GM12878 (cell line): ENCODE results near the gene PROX1. TPM values are rescaled to one million over a fixed set of nuclear protein-coding genes. Genes with fewer than 3 reads are reported as not detected.

ENCODE experiments used
- ATAC-seq: fragments of 200-7000 bp; cut with Tn5 transposase; 3 replicates; pipeline ENCODE4 v1.9.1; 2020; ENCODE audit warnings: mild to moderate bottlenecking, moderate library complexity
- BruUV-seq: library from RNA; stranded (reverse); fragments of 400-500 nt; replicated peaks from 2 replicates; lab custom pipeline; 2021; lab: Mats Ljungman, UMichigan
- CTCF ChIA-PET: fragments of 300-600 bp; sonication (Branson Sonifier 250); formaldehyde crosslinking; extraction: SDS; loops from one replicate; lab custom pipeline; 2021; ENCODE audit warnings: inconsistent platforms; lab: Yijun Ruan, JAX
- POLR2A ChIA-PET: fragments of 350-600 bp; formaldehyde crosslinking; extraction: SDS; loops from one replicate; lab custom pipeline; 2021; ENCODE audit warnings: inconsistent platforms; lab: Charles Lee
- RAD21 ChIA-PET: fragments of 300-600 bp; sonication (Branson Sonifier 250); formaldehyde crosslinking; loops from one replicate; lab custom pipeline; 2023; ENCODE audit warnings: antibody characterized with exemption; ENCODE audit not compliant: unreplicated experiment; lab: Charles Lee
- SMC1A ChIA-PET: fragments of 300-600 bp; sonication (Branson Sonifier 250); formaldehyde crosslinking; loops from one replicate; lab custom pipeline; 2023; ENCODE audit not compliant: unreplicated experiment, uncharacterized antibody; lab: Charles Lee
- DNase-seq: peaks from one replicate; pipeline ENCODE4 v3.0.0-alpha.2; 2011; ENCODE audit warnings: low read depth, low spot score
- FAIRE-seq: peaks from 3 replicates; lab custom pipeline; 2011; peaks lifted over from hg19 to GRCh38; lab: Jason Lieb, UNC
- H2AFZ ChIP-seq: 2 replicates; pipeline ENCODE4 v1.6.0; 2011; ENCODE audit warnings: low read depth, low read length, control low read depth; ENCODE audit not compliant: control insufficient read depth
- H3K27ac ChIP-seq: 2 replicates; pipeline ENCODE4 v1.5.1; 2011; ENCODE audit warnings: control low read depth; ENCODE audit not compliant: control insufficient read depth, insufficient read depth
- H3K27me3 ChIP-seq, 2 experiments: replicated peaks in 1 of 2; 2 replicates each; pipeline versions ENCODE4 v1.6.0 to v1.6.1; 2011; ENCODE audit warnings: low read length in 1 of 2; ENCODE audit not compliant: control insufficient read depth in 2 of 2, insufficient read depth in 2 of 2
- H3K36me3 ChIP-seq, 2 experiments: 2 replicates each; pipeline ENCODE4 v1.5.1; 2011; ENCODE audit warnings: low read length in 1 of 2; ENCODE audit not compliant: control insufficient read depth in 2 of 2, insufficient read depth in 2 of 2
- H3K4me1 ChIP-seq: 2 replicates; pipeline ENCODE4 v1.6.1; 2011; ENCODE audit warnings: mild to moderate bottlenecking, low read length, moderate library complexity, mixed read lengths; ENCODE audit not compliant: control insufficient read depth, insufficient read depth
- H3K4me2 ChIP-seq: 2 replicates; pipeline ENCODE4 v1.6.0; 2011; ENCODE audit warnings: control low read depth; ENCODE audit not compliant: control insufficient read depth, insufficient read depth
- H3K4me3 ChIP-seq: fragments of 200-600 bp; sonication (generic); 2 replicates; pipeline ENCODE4 v1.5.1; 2016
- H3K79me2 ChIP-seq: 2 replicates; pipeline ENCODE4 v1.6.0; 2011; ENCODE audit warnings: low read length; ENCODE audit not compliant: control insufficient read depth, insufficient read depth
- H3K9ac ChIP-seq: 2 replicates; pipeline ENCODE4 v1.8.0; 2011; ENCODE audit warnings: low read length, control low read depth, mixed read lengths; ENCODE audit not compliant: control insufficient read depth, insufficient read depth
- H3K9me3 ChIP-seq: replicated peaks from 3 replicates; pipeline ENCODE4 v1.5.1; 2011; ENCODE audit warnings: mild to moderate bottlenecking, low read length; ENCODE audit not compliant: control insufficient read depth, insufficient read depth
- H4K20me1 ChIP-seq: 2 replicates; pipeline ENCODE4 v1.6.0; 2011; ENCODE audit not compliant: control insufficient read depth, insufficient read depth
- ATF7 ChIP-seq: fragments of 450-650 bp; IDR thresholded peaks from 2 replicates; pipeline ENCODE4 v1.6.1; 2016; ENCODE audit warnings: low read depth, mild to moderate bottlenecking
- IKZF1 ChIP-seq: fragments of 450-650 bp; conservative IDR thresholded peaks from 2 replicates; pipeline ENCODE4 v1.6.1; 2017; ENCODE audit warnings: antibody characterized with exemption, mild to moderate bottlenecking
- IKZF2 ChIP-seq, 2 experiments: fragments of 450-650 bp; IDR thresholded peaks; 2 replicates each; pipeline ENCODE4 v1.6.1; 2017; ENCODE audit warnings: mild to moderate bottlenecking in 2 of 2, moderate library complexity in 2 of 2
- MEF2B ChIP-seq: fragments of 450-650 bp; IDR thresholded peaks from 2 replicates; pipeline ENCODE4 v1.6.1; 2018; ENCODE audit warnings: mild to moderate bottlenecking, moderate library complexity; ENCODE audit not compliant: partially characterized antibody, poor library complexity, severe bottlenecking
- PAX5 ChIP-seq: IDR thresholded peaks from 2 replicates; pipeline ENCODE4 v1.6.1; 2011; ENCODE audit warnings: low read depth, low read length, borderline replicate concordance
- POLR2AphosphoS2 ChIP-seq: IDR thresholded peaks from 2 replicates; pipeline ENCODE4 v1.6.1; 2011; ENCODE audit warnings: low read depth, mild to moderate bottlenecking, low read length, improper control_type of control experiment, moderate library complexity
- TCF3 ChIP-seq: IDR thresholded peaks from 2 replicates; pipeline ENCODE4 v1.6.1; 2012; ENCODE audit warnings: low read depth, mild to moderate bottlenecking, low read length, borderline replicate concordance; ENCODE audit not compliant: insufficient read depth
- ZNF24 ChIP-seq: fragments of 450-650 bp; IDR thresholded peaks from 2 replicates; pipeline ENCODE4 v1.6.1; 2017; ENCODE audit warnings: antibody characterized with exemption, mild to moderate bottlenecking
- ZZZ3 ChIP-seq: IDR thresholded peaks from 2 replicates; pipeline ENCODE4 v1.6.1; 2011; ENCODE audit warnings: low read depth; ENCODE audit not compliant: control insufficient read depth, insufficient read length
- WGBS: methylation state at CpG from one replicate; pipeline ENCODE4 v1.1.6; 2016; ENCODE audit warnings: low lambda C conversion rate; ENCODE audit not compliant: insufficient replicate concordance, insufficient coverage; ENCODE audit errors: missing lambda C conversion rate; 5-methylcytosine and 5-hydroxymethylcytosine counted together
- in situ Hi-C: fragments of 300-500 bp; cut with MboI; formaldehyde crosslinking; loops from 9 replicates; pipeline ENCODE4 v1.14.3; 2018; ENCODE audit warnings: mixed read lengths
- intact Hi-C: fragments of 100-400 bp; cut with micrococcal nuclease; formaldehyde crosslinking; loops from one replicate; pipeline ENCODE4 v1.14.2; 2022; ENCODE audit not compliant: unreplicated experiment
- polyA plus RNA-seq, 11 experiments: library from polyadenylated mRNA; depleted of rRNA in 4 of 11; unstranded in 6 of 11; stranded (reverse) in 5 of 11; fragments of >200 nt; fragmentation: Nextera tagmentation in 4 of 11; fragmentation: Illumina TruSeq in 1 of 11; extraction: Ambion mirVana in 4 of 11; extraction: Trizol in 1 of 11; gene quantifications; 1 replicate in 1 of 11; 2 replicates in 10 of 11; pipeline versions ENCODE4 v1.2.1 to v1.2.3, GENCODE V29; 2011 to 2016; ENCODE audit warnings: inconsistent platforms in 2 of 11, missing spikeins in 2 of 11, low read depth in 1 of 11
- total RNA-seq, 4 experiments: library from RNA; depleted of rRNA in 3 of 4; stranded (reverse); fragments of >200 nt in 3 of 4; fragmentation: Illumina TruSeq in 1 of 4; extraction: Trizol in 1 of 4; gene quantifications; 2 replicates each; pipeline versions ENCODE4 v1.2.1 to v1.2.3, GENCODE V29; 2013 to 2021
- TF ChIP-seq, protein P1 (sequence below): IDR thresholded peaks from 2 replicates; pipeline ENCODE4 v1.6.1; 2012; ENCODE audit warnings: mild to moderate bottlenecking, low read depth, low read length
- TF ChIP-seq, protein P2 (sequence below): IDR thresholded peaks from 2 replicates; pipeline ENCODE4 v1.6.1; 2011; ENCODE audit warnings: mild to moderate bottlenecking, low read depth, low read length, moderate library complexity; ENCODE audit not compliant: insufficient replicate concordance
- TF ChIP-seq, protein P3 (sequence below): fragments of 450-650 bp; IDR thresholded peaks from 2 replicates; pipeline ENCODE4 v1.6.1; 2017; ENCODE audit warnings: mild to moderate bottlenecking, low read depth, inconsistent platforms; ENCODE audit not compliant: poor library complexity, severe bottlenecking
- TF ChIP-seq, protein P4 (sequence below): IDR thresholded peaks from 2 replicates; pipeline ENCODE4 v1.6.1; 2012; ENCODE audit warnings: low read depth, low read length, improper control_type of control experiment

The PROX1 gene
- total and polyA plus RNA-seq, 10 of the 15 experiments (the other 5 are each of a cell fraction or from before 2014, with no cell fraction given), result under 0.01 to 0.44 (median 0.03) TPM; not detected in 4

DNA sequence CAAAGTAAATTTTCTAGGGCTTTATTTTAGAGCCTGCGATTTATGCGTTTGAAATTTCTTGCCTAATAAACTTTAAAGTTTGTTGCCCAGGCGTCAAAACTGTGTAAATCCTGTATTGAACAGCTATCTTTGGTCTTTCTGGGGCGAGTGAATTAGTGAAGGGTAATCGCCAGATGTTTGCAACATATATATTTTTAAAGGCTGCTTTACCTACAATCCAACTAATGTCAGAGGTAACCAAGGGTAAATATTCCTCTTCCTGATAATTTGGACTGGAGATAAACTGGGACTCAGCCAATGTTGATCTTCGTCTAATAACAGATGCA lies 885 bp upstream of the PROX1 start (continued):
- TF ChIP-seq, protein P1, sequence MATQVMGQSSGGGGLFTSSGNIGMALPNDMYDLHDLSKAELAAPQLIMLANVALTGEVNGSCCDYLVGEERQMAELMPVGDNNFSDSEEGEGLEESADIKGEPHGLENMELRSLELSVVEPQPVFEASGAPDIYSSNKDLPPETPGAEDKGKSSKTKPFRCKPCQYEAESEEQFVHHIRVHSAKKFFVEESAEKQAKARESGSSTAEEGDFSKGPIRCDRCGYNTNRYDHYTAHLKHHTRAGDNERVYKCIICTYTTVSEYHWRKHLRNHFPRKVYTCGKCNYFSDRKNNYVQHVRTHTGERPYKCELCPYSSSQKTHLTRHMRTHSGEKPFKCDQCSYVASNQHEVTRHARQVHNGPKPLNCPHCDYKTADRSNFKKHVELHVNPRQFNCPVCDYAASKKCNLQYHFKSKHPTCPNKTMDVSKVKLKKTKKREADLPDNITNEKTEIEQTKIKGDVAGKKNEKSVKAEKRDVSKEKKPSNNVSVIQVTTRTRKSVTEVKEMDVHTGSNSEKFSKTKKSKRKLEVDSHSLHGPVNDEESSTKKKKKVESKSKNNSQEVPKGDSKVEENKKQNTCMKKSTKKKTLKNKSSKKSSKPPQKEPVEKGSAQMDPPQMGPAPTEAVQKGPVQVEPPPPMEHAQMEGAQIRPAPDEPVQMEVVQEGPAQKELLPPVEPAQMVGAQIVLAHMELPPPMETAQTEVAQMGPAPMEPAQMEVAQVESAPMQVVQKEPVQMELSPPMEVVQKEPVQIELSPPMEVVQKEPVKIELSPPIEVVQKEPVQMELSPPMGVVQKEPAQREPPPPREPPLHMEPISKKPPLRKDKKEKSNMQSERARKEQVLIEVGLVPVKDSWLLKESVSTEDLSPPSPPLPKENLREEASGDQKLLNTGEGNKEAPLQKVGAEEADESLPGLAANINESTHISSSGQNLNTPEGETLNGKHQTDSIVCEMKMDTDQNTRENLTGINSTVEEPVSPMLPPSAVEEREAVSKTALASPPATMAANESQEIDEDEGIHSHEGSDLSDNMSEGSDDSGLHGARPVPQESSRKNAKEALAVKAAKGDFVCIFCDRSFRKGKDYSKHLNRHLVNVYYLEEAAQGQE, result no peak
- TF ChIP-seq ZZZ3, result no peak
- TF ChIP-seq ATF7, result no peak

DNA sequence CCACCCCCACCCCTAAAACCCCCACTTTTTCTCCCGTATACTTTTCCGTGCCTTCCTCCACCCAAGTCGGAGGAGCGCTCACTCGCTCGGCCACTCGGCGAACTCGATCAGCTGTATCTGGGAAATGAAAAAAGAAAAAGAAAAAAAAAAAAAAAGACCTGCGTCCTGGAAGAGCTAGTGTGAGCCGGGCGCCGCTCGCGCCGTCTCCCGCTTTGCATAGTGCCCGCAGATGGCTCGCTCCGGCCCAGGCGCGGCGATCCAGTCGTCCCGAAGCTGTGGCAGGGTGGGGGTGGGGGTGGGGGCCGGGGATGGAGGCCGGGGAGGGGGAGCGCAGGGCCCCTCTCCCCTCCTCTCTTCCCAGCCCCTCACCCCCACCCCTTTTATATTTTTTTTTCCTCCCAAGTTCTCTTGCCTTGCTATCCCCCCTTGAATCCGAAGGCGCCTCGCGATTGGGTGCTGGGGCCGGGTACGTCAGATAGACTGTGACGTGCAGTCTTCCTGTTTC lies 299 bp upstream of the PROX1 start:
- FAIRE-seq (no peak), DNase-seq (no peak), ATAC-seq (no peak)
- H3K9ac ChIP-seq, result no peak overlapping the region
- H3K4me1 ChIP-seq, result peaks cover 2% of the 10 kb centered on the region; the same call in 1 of the 2 replicates
- ChIA-PET SMC1A (no interaction called here), CTCF (no interaction called here), POLR2A (no interaction called here), RAD21 (no interaction called here)
- intact Hi-C loops, result loop anchor here (5.0 kb wide), 1 partner anchor 135 kb away; no protein-coding TSS in a partner anchor
- no peaks in the 10 kb centered on the region for H3K79me2 ChIP-seq
- no TSS peak for BruUV-seq
- no peak overlapping the region for H3K4me3 ChIP-seq
- H3K36me3 ChIP-seq, result no peaks in the 10 kb centered on the region
- no peaks in the 10 kb centered on the region for H3K9me3 ChIP-seq
- peak overlapping the region; percentile 29; the same call in 1 of the 2 replicates for H2AFZ ChIP-seq
- in situ Hi-C loops, result no loop called here
- H3K27ac ChIP-seq, result no peak overlapping the region
- WGBS, result 15% methylated on average over 7 of the region's 35 CpGs
- peaks cover 20 to 35% of the 10 kb centered on the region in 2 experiments for H3K27me3 ChIP-seq
- no peaks in the 10 kb centered on the region for H4K20me1 ChIP-seq
- H3K4me2 ChIP-seq, result peak overlapping the region; percentile 66
- no peak for TF ChIP-seq ZNF24
- TF ChIP-seq MEF2B, result no peak
- TF ChIP-seq POLR2AphosphoS2, result no peak
- TF ChIP-seq PAX5, result no peak
- TF ChIP-seq TCF3, result no peak
- TF ChIP-seq, protein P2, sequence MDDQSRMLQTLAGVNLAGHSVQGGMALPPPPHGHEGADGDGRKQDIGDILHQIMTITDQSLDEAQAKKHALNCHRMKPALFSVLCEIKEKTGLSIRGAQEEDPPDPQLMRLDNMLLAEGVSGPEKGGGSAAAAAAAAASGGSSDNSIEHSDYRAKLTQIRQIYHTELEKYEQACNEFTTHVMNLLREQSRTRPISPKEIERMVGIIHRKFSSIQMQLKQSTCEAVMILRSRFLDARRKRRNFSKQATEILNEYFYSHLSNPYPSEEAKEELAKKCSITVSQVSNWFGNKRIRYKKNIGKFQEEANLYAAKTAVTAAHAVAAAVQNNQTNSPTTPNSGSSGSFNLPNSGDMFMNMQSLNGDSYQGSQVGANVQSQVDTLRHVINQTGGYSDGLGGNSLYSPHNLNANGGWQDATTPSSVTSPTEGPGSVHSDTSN, result no peak
- TF ChIP-seq, protein P3, sequence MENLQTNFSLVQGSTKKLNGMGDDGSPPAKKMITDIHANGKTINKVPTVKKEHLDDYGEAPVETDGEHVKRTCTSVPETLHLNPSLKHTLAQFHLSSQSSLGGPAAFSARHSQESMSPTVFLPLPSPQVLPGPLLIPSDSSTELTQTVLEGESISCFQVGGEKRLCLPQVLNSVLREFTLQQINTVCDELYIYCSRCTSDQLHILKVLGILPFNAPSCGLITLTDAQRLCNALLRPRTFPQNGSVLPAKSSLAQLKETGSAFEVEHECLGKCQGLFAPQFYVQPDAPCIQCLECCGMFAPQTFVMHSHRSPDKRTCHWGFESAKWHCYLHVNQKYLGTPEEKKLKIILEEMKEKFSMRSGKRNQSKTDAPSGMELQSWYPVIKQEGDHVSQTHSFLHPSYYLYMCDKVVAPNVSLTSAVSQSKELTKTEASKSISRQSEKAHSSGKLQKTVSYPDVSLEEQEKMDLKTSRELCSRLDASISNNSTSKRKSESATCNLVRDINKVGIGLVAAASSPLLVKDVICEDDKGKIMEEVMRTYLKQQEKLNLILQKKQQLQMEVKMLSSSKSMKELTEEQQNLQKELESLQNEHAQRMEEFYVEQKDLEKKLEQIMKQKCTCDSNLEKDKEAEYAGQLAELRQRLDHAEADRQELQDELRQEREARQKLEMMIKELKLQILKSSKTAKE, result no peak
- TF ChIP-seq, protein P4, sequence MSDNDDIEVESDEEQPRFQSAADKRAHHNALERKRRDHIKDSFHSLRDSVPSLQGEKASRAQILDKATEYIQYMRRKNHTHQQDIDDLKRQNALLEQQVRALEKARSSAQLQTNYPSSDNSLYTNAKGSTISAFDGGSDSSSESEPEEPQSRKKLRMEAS, result no peak
- TF ChIP-seq IKZF2 (IDR thresholded peaks at IDR 0.05), result no peak
- no peak for TF ChIP-seq IKZF1
